Cardiac muscle cell (in vitro differentiated cells and primary cell): Measurements from ENCODE around the gene FABP6. TPM values are rescaled to one million over a fixed set of nuclear protein-coding genes. Genes with fewer than 3 reads are reported as not detected.

Experiments used
- DNase-seq, 2 donors: peaks; one replicate each; pipeline versions ENCODE4 v3.0.0 to v3.0.0-alpha.2; 2010 to 2017; ENCODE audit warnings: low read depth in 1 of 2, low spot score in 1 of 2
- H3K27ac ChIP-seq: fragments of 200-600 bp; sonication (generic); 2 replicates; pipeline ENCODE4 v1.5.1; 2016
- H3K27me3 ChIP-seq: fragments of 200-600 bp; sonication (generic); 2 replicates; pipeline ENCODE4 v1.6.0; 2016; ENCODE audit warnings: control low read depth
- H3K36me3 ChIP-seq: fragments of 200-600 bp; sonication (generic); 2 replicates; pipeline ENCODE4 v1.5.1; 2016; ENCODE audit warnings: control low read depth
- H3K4me1 ChIP-seq: fragments of 200-600 bp; sonication (generic); 2 replicates; pipeline ENCODE4 v1.8.1; 2017; ENCODE audit warnings: low read depth, mild to moderate bottlenecking, mixed run types
- H3K4me3 ChIP-seq: fragments of 200-600 bp; sonication (generic); 2 replicates; pipeline ENCODE4 v1.5.1; 2016; ENCODE audit warnings: mild to moderate bottlenecking
- H3K9me3 ChIP-seq: fragments of 200-600 bp; sonication (generic); 2 replicates; pipeline ENCODE4 v1.5.1; 2017; ENCODE audit warnings: low read depth, mild to moderate bottlenecking, control low read depth
- polyA plus RNA-seq: library from polyadenylated mRNA; unstranded; fragments of >200 nt; fragmentation: Nextera tagmentation; extraction: Ambion mirVana; gene quantifications from 2 replicates; pipeline ENCODE4 v1.2.1, GENCODE V29; 2016
- total RNA-seq: library from RNA; depleted of rRNA; stranded (reverse); fragments of >200 nt; gene quantifications from 2 replicates; pipeline ENCODE4 v1.2.3, GENCODE V29; 2016
- TF ChIP-seq, protein P1 (sequence below): IDR thresholded peaks from 2 replicates; pipeline ENCODE4 v1.5.1; 2012; ENCODE audit warnings: low read depth, mild to moderate bottlenecking, low read length

Gene FABP6
- total and polyA plus RNA-seq, 2 experiments from 2014 or later = 0.34 TPM; not detected in 1

DNA sequence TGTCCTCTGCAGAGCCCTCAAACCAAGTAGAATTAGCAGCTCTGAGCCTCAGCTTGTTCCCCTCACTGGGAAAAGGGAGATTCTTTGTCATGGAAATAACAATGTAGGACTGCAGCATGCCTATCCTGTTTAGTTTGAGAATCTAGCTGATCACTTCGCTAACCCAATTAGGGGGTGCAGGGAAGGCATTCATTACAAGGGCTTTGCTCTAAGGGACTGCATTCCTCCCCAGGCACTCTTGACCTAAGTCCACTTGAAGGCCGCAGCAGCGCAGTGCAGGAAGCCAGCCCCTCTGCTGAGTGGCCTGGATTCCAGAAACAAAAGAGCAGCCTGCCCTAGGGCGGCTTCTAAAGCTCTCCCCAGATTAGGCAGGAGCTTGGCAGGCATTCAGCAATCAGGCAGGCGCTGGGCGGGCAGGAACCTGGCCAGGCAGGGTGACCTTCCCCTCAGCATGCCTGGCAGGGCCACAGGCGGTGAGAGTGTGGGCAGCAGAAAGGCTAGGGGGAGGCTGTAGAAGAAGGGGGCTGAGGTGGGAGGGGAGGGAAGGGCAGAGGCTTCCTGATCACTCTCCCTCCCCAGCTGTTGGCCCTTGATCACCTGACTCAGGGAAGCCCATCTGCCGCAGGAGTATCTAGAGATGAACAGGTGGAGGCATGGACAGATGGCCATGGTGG lies 58.2 kb downstream of the FABP6 start:
- H3K4me3 ChIP-seq = no peak overlapping the region
- TF ChIP-seq, protein P1, sequence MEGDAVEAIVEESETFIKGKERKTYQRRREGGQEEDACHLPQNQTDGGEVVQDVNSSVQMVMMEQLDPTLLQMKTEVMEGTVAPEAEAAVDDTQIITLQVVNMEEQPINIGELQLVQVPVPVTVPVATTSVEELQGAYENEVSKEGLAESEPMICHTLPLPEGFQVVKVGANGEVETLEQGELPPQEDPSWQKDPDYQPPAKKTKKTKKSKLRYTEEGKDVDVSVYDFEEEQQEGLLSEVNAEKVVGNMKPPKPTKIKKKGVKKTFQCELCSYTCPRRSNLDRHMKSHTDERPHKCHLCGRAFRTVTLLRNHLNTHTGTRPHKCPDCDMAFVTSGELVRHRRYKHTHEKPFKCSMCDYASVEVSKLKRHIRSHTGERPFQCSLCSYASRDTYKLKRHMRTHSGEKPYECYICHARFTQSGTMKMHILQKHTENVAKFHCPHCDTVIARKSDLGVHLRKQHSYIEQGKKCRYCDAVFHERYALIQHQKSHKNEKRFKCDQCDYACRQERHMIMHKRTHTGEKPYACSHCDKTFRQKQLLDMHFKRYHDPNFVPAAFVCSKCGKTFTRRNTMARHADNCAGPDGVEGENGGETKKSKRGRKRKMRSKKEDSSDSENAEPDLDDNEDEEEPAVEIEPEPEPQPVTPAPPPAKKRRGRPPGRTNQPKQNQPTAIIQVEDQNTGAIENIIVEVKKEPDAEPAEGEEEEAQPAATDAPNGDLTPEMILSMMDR = no peak
- no peaks in the 10 kb centered on the region for H3K27me3 ChIP-seq
- DNase-seq = peak; percentile 38 to 95
- H3K4me1 ChIP-seq = peaks cover 23% of the 10 kb centered on the region
- H3K36me3 ChIP-seq = no peaks in the 10 kb centered on the region
- no peaks in the 10 kb centered on the region for H3K9me3 ChIP-seq
- H3K27ac ChIP-seq = peak overlapping the region; percentile 99

Other genes starting within 250 kb of the FABP6 start
- gene TTC1, start 220.4 kb upstream of the FABP6 start, total RNA-seq = 28.1 and 39.4 TPM in 2 replicates
- gene TTC1, start 220.4 kb upstream of the FABP6 start, polyA plus RNA-seq = 48.8 and 54.6 TPM in 2 replicates
- 23.7 and 32.2 TPM in 2 replicates for gene PWWP2A, start 110.1 kb upstream of the FABP6 start, total RNA-seq
- 17.9 and 19.9 TPM in 2 replicates for gene PWWP2A, start 110.1 kb upstream of the FABP6 start, polyA plus RNA-seq
- 14.2 and 16.1 TPM in 2 replicates for gene CCNJL, start 83.1 kb downstream of the FABP6 start, total RNA-seq
- gene CCNJL, start 83.1 kb downstream of the FABP6 start, polyA plus RNA-seq = 12.1 and 14.1 TPM in 2 replicates
- gene C1QTNF2, start 141.1 kb downstream of the FABP6 start, total RNA-seq = not detected in 2 replicates
- 0.24 TPM in 1 of 2 replicates, not detected in the other for gene C1QTNF2, start 141.1 kb downstream of the FABP6 start, polyA plus RNA-seq
- gene FAM200C, start 170.5 kb downstream of the FABP6 start, total RNA-seq = 6.3 and 8.8 TPM in 2 replicates
- 10.5 and 11.2 TPM in 2 replicates for gene FAM200C, start 170.5 kb downstream of the FABP6 start, polyA plus RNA-seq
- 30.1 and 34.0 TPM in 2 replicates for gene SLU7, start 189.6 kb downstream of the FABP6 start, total RNA-seq
- 44.7 and 49.7 TPM in 2 replicates for gene SLU7, start 189.6 kb downstream of the FABP6 start, polyA plus RNA-seq
- gene PTTG1, start 192.3 kb downstream of the FABP6 start, total RNA-seq = 34.1 and 246 TPM in 2 replicates
- gene PTTG1, start 192.3 kb downstream of the FABP6 start, polyA plus RNA-seq = 69.8 and 618 TPM in 2 replicates